Measurements from ENCODE around the gene SERPINE3. TPM values are rescaled to one million over a fixed set of nuclear protein-coding genes. Genes with fewer than 3 reads are reported as not detected.

Gene SERPINE3
- total RNA-seq = not detected

DNA sequence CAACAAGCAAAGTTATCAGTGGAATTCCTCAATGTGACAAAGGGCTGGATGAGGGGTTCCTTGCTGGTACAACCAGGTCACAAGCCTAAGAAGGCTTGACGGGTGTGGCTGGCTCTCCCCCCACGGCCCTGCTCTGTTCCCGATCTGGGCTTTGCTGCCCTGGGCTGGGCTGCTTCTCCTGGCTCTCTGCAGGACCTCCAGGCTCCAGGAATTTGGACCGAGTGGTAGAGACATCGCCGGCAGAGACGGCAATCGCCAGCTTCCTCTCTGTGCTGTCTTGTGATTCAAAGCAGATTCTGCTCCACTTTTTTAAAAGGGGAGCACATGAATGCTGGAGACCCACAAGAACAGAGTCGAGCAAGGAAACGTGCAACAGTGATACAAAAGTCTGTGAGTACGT lies at the start of gene SERPINE3:
Gene SERPINE3, plus strand, starts transcription at position 338 of the 400 bp plus-strand sequence. CDS start 1,401 bp downstream, outside the sequence.
- Mint-ChIP-seq H3K27me3 (ENCODE audit: low read depth) (peaks cover 6% of the 10 kb centered on the region), H3K36me3 (ENCODE audit: low read depth) (no peaks in the 10 kb centered on the region), H3K27ac (no peak within 1 kb of the TSS), H3K4me3 (no peak within 1 kb of the TSS), H3K9me3 (ENCODE audit: insufficient read depth) (no peaks in the 10 kb centered on the region), H3K4me1 (ENCODE audit: low read depth) (no peaks in the 10 kb centered on the region)
- ATAC-seq (no peak), DNase-seq (no peak)
- POLR2A ChIA-PET = no interaction called here
- CTCF ChIA-PET = no interaction called here

DNA sequence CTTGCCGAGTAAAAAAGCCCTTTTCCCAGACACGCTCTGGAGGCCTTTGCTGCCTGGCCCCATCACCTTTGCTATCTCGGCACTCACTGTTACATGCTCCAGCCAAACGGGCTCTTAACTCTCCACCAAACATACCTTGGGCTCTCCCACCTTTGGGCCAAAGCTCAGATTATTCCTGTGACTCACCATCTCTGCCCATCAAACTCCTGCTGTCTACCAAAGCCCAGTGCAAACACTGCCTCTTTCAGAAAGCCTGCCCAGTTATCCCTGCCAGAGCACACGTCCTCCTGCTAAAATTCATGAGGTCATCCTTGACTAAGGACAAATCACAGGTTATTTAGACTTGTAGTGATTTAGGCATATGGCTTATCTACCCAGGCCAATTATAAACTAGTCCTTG lies 48.1 kb upstream of the SERPINE3 start:
- H3K4me1 Mint-ChIP-seq (ENCODE audit: low read depth) = peaks cover 2% of the 10 kb centered on the region
- H3K27ac Mint-ChIP-seq = no peak overlapping the region
- no peak overlapping the region for H3K4me3 Mint-ChIP-seq
- peaks cover 4% of the 10 kb centered on the region for H3K27me3 Mint-ChIP-seq (ENCODE audit: low read depth)
- CTCF ChIA-PET = no interaction called here
- H3K9me3 Mint-ChIP-seq (ENCODE audit: insufficient read depth) = no peaks in the 10 kb centered on the region
- ATAC-seq (no peak), DNase-seq (no peak)
- no peaks in the 10 kb centered on the region for H3K36me3 Mint-ChIP-seq (ENCODE audit: low read depth)
- POLR2A ChIA-PET = no interaction called here

DNA sequence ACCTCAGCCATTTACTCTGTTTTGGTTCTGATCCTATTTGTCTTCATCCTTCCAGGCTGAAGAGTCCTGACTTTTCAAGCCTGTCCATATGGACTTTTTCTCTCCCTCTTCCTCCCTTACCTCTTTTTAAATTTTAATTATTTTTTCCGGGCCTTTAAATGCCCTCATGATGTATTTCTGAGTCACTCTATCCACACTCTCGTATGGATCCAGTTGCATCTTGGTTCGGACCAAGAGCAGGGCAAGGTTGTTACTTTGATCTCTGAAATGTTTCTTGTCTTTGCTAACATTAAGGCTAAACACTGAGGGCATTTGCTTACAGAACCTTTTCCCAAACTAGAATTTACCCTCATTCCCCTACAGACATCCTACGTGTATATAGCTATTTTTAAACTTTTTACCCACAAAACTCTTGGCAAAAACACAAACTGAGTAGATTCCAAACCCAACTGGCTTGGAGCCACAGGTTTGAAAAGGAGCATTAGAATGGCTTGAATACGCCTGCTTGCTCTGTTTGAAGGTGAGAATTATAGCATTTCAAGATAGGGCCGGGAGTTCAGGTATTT lies 47.4 kb upstream of the SERPINE3 start:
- H3K4me1 Mint-ChIP-seq (ENCODE audit: low read depth) = no peaks in the 10 kb centered on the region
- no peaks in the 10 kb centered on the region for H3K36me3 Mint-ChIP-seq (ENCODE audit: low read depth)

DNA sequence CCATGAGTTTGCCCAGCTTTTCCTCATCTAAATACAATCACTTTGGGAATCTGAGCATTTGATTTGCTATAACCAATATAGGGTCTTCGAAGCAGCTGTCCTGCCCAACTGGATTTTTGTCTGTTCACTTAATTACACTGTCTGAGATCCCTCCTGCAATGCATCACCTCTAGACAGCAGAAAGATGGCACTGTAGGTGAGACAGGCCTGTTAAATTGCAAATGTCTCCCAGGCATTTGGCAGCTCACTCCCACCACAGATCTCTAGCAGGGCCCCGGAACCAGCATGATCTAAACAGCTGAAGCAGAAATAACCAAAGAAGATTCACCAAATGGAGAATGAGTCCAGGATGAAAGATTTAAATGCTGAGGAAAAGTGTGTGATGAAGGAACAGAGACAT lies 41.9 kb upstream of the SERPINE3 start:
- no peaks in the 10 kb centered on the region for H3K36me3 Mint-ChIP-seq (ENCODE audit: low read depth)
- CTCF ChIA-PET = interaction anchor here (4.7 kb wide), 1 partner anchor 11 kb away, joined by 49 read pairs; no protein-coding TSS in a partner anchor
- H3K9me3 Mint-ChIP-seq (ENCODE audit: insufficient read depth) = no peaks in the 10 kb centered on the region
- H3K27me3 Mint-ChIP-seq (ENCODE audit: low read depth) = peaks cover 2% of the 10 kb centered on the region
- no peak overlapping the region for H3K4me3 Mint-ChIP-seq
- H3K27ac Mint-ChIP-seq = no peak overlapping the region
- POLR2A ChIA-PET = interaction anchor here (0.7 kb wide), 1 partner anchor 148 kb away, joined by 3 read pairs; no protein-coding TSS in a partner anchor
- ATAC-seq (no peak), DNase-seq (no peak)
- H3K4me1 Mint-ChIP-seq (ENCODE audit: low read depth) = no peaks in the 10 kb centered on the region

More for the DNA sequence above, 47.4 kb upstream of the SERPINE3 start:
- peaks cover 4% of the 10 kb centered on the region for H3K27me3 Mint-ChIP-seq (ENCODE audit: low read depth)
- POLR2A ChIA-PET = no interaction called here
- no peak for DNase-seq
- CTCF ChIA-PET = no interaction called here
- no peak overlapping the region for H3K27ac Mint-ChIP-seq
- H3K4me3 Mint-ChIP-seq = no peak overlapping the region
- ATAC-seq = no peak
- no peaks in the 10 kb centered on the region for H3K9me3 Mint-ChIP-seq (ENCODE audit: insufficient read depth)

DNA sequence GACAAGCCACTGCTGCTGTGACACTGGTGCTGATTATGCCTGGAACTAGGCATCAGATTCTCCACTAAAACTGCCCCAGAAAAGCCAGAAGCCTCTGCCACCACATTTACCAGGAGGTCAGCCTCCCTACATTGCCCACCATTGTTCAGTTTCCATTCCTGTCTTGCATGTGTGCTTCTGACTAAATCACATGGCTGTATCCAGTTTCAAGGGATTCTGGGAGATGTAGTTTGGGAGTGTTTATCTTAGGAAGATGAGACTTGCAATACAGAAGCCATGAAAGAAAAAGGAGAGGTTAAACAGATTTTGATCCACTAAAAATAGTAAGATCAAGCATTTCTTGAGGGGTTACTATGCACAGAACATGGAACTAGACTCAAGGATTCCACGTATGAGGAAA lies 40.7 kb upstream of the SERPINE3 start:
- POLR2A ChIA-PET = no interaction called here
- CTCF ChIA-PET = interaction anchor here (4.7 kb wide), 1 partner anchor 12 kb away, joined by 49 read pairs; no protein-coding TSS in a partner anchor

DNA sequence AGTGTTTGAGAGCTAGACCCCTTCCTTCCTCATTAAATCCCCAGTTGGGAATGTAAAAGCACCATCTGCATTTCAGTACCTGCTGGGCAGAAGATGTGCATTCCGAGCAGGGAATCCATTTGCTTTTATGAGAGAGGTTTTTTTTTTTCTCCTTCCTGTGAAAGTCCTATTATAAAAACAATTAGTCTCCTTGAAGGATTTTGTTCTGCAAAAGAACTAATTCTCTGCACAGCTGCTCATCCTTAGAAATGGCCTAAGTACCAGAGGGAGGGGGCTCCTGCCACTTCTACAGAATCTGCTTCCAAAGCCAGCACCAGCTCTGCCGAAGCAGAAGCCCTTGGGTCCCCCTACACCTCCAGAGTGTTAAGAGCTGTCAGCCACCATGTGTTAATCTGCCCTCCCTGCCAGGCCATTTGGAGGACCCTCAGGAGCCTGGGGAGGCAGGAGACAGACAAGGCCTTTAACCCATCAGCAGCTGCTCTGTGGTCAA lies 36.4 kb upstream of the SERPINE3 start:
- ChIA-PET POLR2A (no interaction called here), CTCF (interaction anchor here (1.1 to 1.4 kb wide), 2 partner anchors 17 to 342 kb away, joined by 4 read pairs; no protein-coding TSS in a partner anchor)
- Mint-ChIP-seq H3K27ac (no peak overlapping the region), H3K4me3 (no peak overlapping the region), H3K9me3 (ENCODE audit: insufficient read depth) (no peaks in the 10 kb centered on the region), H3K4me1 (ENCODE audit: low read depth) (no peaks in the 10 kb centered on the region), H3K36me3 (ENCODE audit: low read depth) (no peaks in the 10 kb centered on the region), H3K27me3 (ENCODE audit: low read depth) (peaks cover 3% of the 10 kb centered on the region)
- ATAC-seq = no peak
- no peak for DNase-seq

More for the DNA sequence above, 40.7 kb upstream of the SERPINE3 start:
- Mint-ChIP-seq H3K27ac (no peak overlapping the region), H3K27me3 (ENCODE audit: low read depth) (no peaks in the 10 kb centered on the region), H3K4me1 (ENCODE audit: low read depth) (no peaks in the 10 kb centered on the region), H3K4me3 (no peak overlapping the region), H3K36me3 (ENCODE audit: low read depth) (no peaks in the 10 kb centered on the region), H3K9me3 (ENCODE audit: insufficient read depth) (no peaks in the 10 kb centered on the region)
- ATAC-seq = no peak
- no peak for DNase-seq

DNA sequence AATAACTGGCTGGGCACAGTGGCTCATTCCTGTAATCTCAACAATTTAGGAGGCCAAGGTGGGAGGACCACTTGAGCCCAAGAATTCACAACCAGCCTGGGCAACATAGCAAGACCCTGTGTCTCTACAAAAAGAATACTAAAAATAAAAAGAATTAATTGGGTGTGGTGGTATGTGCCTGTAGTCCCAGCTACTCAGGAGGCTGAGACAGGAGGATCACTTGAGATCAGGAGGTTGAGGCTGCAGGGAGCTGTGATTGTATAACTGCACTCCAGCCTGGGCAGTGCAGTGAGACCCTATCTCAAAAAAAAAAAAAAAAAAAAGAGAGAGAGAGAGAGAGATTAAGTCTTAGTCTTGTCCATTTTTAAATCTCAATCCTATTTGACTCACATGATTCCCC lies 35.6 kb upstream of the SERPINE3 start:
- peaks cover 6% of the 10 kb centered on the region for H3K27me3 Mint-ChIP-seq (ENCODE audit: low read depth)
- no peak overlapping the region for H3K27ac Mint-ChIP-seq
- CTCF ChIA-PET = interaction anchor here (1.1 kb wide), 1 partner anchor 17 kb away, joined by 4 read pairs; no protein-coding TSS in a partner anchor

DNA sequence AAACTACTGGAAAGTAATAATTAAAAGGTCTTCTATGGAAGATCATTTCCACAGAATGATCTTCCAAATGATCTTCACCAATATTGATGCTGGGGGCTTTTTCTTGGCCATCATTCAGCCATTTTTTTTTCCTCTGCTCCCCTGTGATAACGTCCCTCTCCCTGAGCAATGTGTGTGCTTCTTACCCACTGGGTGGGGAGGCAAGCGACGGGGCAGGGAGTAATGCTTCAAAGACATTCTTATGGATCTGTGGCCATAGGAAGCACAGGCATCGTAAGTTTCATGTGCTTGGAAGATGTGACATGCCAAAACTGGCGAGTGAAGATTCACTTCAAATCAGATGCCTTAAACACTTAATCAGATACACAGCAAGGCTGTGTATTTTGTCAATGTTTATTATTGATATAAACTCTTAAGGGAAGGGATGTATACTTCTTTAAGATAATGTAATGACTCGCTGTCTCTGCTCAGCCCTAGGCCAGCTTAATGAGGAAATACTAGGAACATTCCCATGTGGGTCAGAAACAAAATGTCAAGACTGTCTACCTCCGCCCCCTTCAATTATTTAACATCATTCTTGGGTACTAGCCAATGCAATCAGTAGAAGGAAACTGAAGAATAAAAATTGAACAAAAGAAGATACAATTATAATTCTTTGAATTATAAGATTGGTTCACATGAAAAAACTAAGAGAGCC lies 34.1 kb upstream of the SERPINE3 start:
- Mint-ChIP-seq H3K36me3 (ENCODE audit: low read depth) (no peaks in the 10 kb centered on the region), H3K27me3 (ENCODE audit: low read depth) (peaks cover 6% of the 10 kb centered on the region), H3K4me3 (no peak overlapping the region), H3K27ac (no peak overlapping the region), H3K9me3 (ENCODE audit: insufficient read depth) (no peaks in the 10 kb centered on the region), H3K4me1 (ENCODE audit: low read depth) (no peaks in the 10 kb centered on the region)
- DNase-seq = no peak
- no peak for ATAC-seq
- POLR2A ChIA-PET = interaction anchor here (0.7 kb wide), 1 partner anchor 1315 kb away, joined by 3 read pairs; no protein-coding TSS in a partner anchor
- CTCF ChIA-PET = no interaction called here

More for the DNA sequence above, 35.6 kb upstream of the SERPINE3 start:
- ATAC-seq (no peak), DNase-seq (no peak)
- Mint-ChIP-seq H3K4me1 (ENCODE audit: low read depth) (no peaks in the 10 kb centered on the region), H3K9me3 (ENCODE audit: insufficient read depth) (no peaks in the 10 kb centered on the region), H3K4me3 (no peak overlapping the region), H3K36me3 (ENCODE audit: low read depth) (no peaks in the 10 kb centered on the region)
- POLR2A ChIA-PET = no interaction called here

DNA sequence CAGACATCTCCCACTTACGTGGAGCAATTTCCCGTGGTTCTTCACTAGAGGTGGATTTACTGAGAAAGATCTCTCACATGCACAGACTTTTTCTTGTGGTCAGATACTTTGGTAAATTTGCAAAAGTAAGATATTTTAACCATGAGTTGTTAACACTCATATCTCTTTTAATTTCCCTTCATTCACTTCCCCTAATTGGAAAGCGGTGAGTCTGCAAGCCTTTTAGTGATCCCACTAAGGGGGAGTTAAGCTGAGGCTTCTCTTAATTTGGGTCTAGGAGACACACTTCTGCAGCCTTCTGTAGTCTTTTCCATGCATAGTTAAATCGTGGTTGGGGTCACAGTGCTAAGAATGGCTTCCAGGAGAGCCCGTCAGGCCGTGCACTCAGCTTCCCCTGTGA lies 30.7 kb upstream of the SERPINE3 start:
- H3K4me3 Mint-ChIP-seq = no peak overlapping the region
- DNase-seq (no peak), ATAC-seq (no peak)
- H3K4me1 Mint-ChIP-seq (ENCODE audit: low read depth) = no peaks in the 10 kb centered on the region
- POLR2A ChIA-PET = interaction anchor here (0.7 kb wide), 1 partner anchor 21 kb away, joined by 3 read pairs; no protein-coding TSS in a partner anchor
- CTCF ChIA-PET = interaction anchor here (0.8 to 2.5 kb wide), 3 partner anchors 22 to 52 kb away, joined by 3 to 12 read pairs (median 3); no protein-coding TSS in a partner anchor
- H3K27me3 Mint-ChIP-seq (ENCODE audit: low read depth) = peaks cover 14% of the 10 kb centered on the region
- no peaks in the 10 kb centered on the region for H3K36me3 Mint-ChIP-seq (ENCODE audit: low read depth)
- no peaks in the 10 kb centered on the region for H3K9me3 Mint-ChIP-seq (ENCODE audit: insufficient read depth)
- no peak overlapping the region for H3K27ac Mint-ChIP-seq

DNA sequence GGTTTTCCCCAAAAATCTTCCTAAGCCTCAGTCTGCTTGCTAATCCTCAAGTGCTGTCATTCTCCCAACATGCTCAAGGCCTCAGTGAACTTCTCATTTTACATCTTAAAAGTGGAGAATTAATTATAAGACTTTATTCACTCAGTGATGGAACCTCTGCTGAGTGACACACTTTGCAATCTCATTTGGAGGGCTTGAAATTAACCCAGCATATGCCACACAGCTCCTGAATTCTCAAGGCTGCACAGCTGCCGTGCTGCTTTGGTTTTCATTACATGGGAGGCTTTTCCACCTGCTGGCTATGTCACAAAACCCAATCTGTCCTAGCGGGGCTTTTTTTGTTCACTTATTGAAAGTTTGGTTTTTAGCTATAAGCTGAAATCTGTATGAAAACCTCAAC lies 28.3 kb upstream of the SERPINE3 start:
- Mint-ChIP-seq H3K4me3 (no peak overlapping the region), H3K9me3 (ENCODE audit: insufficient read depth) (no peaks in the 10 kb centered on the region), H3K27ac (no peak overlapping the region), H3K36me3 (ENCODE audit: low read depth) (no peaks in the 10 kb centered on the region), H3K27me3 (ENCODE audit: low read depth) (peaks cover 14% of the 10 kb centered on the region), H3K4me1 (ENCODE audit: low read depth) (no peaks in the 10 kb centered on the region)
- ChIA-PET CTCF (interaction anchor here (1.8 kb wide), 1 partner anchor 24 kb away, joined by 9 read pairs; no protein-coding TSS in a partner anchor), POLR2A (no interaction called here)
- ATAC-seq (no peak), DNase-seq (no peak)

DNA sequence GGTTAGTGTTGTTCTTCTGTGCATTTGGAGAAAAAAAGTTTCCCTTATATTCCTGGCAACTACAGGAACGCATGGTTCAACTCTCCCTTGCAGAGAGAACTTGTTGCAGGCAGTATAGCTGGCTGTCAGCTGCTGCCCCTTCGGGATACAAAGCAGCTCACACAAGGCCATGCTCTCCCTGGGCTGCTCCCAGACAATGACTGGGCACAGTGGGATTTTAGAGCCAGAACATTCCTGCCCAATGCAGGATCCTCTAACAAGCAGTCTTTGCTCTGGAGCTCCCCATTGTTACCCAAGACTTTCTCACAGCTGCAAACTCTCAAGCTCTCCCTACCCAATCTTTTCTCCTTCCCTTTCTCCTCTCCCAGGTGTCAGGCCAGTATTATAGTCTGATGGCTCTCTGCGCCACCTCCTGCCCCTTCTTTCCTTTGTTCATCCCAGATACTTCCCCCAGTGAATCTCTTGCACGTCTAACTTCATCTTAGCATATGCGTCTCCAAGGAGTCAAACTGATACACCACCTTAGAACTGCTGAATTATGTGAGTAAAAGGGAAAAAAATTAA lies 27.5 kb upstream of the SERPINE3 start:
- H3K36me3 Mint-ChIP-seq (ENCODE audit: low read depth) = no peaks in the 10 kb centered on the region
- CTCF ChIA-PET = interaction anchor here (1.8 kb wide), 1 partner anchor 25 kb away, joined by 9 read pairs; no protein-coding TSS in a partner anchor
- ATAC-seq (no peak), DNase-seq (no peak)
- no peaks in the 10 kb centered on the region for H3K4me1 Mint-ChIP-seq (ENCODE audit: low read depth)
- peaks cover 14% of the 10 kb centered on the region for H3K27me3 Mint-ChIP-seq (ENCODE audit: low read depth)
- no peaks in the 10 kb centered on the region for H3K9me3 Mint-ChIP-seq (ENCODE audit: insufficient read depth)
- POLR2A ChIA-PET = interaction anchor here (1.0 kb wide), 1 partner anchor 13 kb away, joined by 3 read pairs; no protein-coding TSS in a partner anchor
- H3K27ac Mint-ChIP-seq = no peak overlapping the region
- no peak overlapping the region for H3K4me3 Mint-ChIP-seq

DNA sequence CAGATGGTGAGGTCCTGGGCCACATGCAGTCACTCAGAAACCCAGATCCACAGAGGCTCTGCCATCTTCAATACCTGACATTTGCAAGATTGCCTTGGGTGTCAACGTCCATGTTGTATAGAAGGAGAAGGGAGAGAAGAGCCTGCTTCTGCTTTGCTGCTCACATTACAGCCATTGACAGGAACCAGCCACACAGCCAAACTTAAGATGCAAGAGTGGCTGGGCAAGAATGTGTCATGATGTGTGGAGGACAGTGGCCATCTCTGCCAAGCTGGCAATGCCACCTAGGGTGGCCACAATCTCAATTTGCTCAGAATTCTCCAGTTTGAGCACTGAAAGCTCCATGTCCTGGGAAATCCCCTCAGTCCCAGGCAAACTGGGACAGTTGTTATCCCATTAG lies 25.9 kb upstream of the SERPINE3 start:
- no peaks in the 10 kb centered on the region for H3K4me1 Mint-ChIP-seq (ENCODE audit: low read depth)
- no peak overlapping the region for H3K27ac Mint-ChIP-seq
- no peak for ATAC-seq
- DNase-seq = no peak
- no peaks in the 10 kb centered on the region for H3K9me3 Mint-ChIP-seq (ENCODE audit: insufficient read depth)
- no peaks in the 10 kb centered on the region for H3K36me3 Mint-ChIP-seq (ENCODE audit: low read depth)
- H3K27me3 Mint-ChIP-seq (ENCODE audit: low read depth) = peaks cover 10% of the 10 kb centered on the region
- CTCF ChIA-PET = interaction anchor here (1.2 kb wide), 1 partner anchor 27 kb away, joined by 5 read pairs; no protein-coding TSS in a partner anchor
- POLR2A ChIA-PET = no interaction called here
- no peak overlapping the region for H3K4me3 Mint-ChIP-seq

All from activated CD8-positive, alpha-beta T cell treated with anti-CD3 and anti-CD28 coated beads, Interleukin-2, amount 10 ng/mL, durations not matched to agents 7 days and 5 days (primary cell).